Retinal pigment epithelial cell (primary cell): ENCODE results near the gene CCT4.

Experiments
- DNase-seq: peaks from one replicate; pipeline ENCODE4 v3.0.0-alpha.2; 2010; ENCODE audit warnings: low read depth
- H3K4me3 ChIP-seq: 2 replicates; pipeline ENCODE4 v1.5.1; 2011; ENCODE audit warnings: mild to moderate bottlenecking, low read length, control low read depth, moderate library complexity
- TF ChIP-seq, protein P1 (sequence below): conservative IDR thresholded peaks from 2 replicates; pipeline ENCODE4 v1.5.1; 2011; ENCODE audit warnings: low read depth, low read length, control low read depth, inconsistent platforms

The CCT4 gene

DNA sequence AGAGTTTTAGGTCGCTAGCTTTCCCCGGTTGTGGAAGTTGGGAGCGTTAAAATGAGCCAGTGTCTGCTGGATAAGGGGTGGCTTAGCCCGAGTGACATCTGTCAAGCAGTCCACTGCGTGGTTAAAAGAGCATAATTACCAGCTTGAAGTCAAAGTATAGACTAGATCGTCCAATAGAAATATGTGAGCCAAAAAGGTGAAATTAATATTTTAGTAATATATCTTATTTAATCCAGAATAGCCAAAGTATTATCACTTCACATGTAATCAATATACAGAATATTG, 17.7 kb upstream of the CCT4 start:
- TF ChIP-seq, protein P1, sequence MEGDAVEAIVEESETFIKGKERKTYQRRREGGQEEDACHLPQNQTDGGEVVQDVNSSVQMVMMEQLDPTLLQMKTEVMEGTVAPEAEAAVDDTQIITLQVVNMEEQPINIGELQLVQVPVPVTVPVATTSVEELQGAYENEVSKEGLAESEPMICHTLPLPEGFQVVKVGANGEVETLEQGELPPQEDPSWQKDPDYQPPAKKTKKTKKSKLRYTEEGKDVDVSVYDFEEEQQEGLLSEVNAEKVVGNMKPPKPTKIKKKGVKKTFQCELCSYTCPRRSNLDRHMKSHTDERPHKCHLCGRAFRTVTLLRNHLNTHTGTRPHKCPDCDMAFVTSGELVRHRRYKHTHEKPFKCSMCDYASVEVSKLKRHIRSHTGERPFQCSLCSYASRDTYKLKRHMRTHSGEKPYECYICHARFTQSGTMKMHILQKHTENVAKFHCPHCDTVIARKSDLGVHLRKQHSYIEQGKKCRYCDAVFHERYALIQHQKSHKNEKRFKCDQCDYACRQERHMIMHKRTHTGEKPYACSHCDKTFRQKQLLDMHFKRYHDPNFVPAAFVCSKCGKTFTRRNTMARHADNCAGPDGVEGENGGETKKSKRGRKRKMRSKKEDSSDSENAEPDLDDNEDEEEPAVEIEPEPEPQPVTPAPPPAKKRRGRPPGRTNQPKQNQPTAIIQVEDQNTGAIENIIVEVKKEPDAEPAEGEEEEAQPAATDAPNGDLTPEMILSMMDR: no peak
- peak overlapping the region; percentile 93 for H3K4me3 ChIP-seq
- DNase-seq: no peak

DNA sequence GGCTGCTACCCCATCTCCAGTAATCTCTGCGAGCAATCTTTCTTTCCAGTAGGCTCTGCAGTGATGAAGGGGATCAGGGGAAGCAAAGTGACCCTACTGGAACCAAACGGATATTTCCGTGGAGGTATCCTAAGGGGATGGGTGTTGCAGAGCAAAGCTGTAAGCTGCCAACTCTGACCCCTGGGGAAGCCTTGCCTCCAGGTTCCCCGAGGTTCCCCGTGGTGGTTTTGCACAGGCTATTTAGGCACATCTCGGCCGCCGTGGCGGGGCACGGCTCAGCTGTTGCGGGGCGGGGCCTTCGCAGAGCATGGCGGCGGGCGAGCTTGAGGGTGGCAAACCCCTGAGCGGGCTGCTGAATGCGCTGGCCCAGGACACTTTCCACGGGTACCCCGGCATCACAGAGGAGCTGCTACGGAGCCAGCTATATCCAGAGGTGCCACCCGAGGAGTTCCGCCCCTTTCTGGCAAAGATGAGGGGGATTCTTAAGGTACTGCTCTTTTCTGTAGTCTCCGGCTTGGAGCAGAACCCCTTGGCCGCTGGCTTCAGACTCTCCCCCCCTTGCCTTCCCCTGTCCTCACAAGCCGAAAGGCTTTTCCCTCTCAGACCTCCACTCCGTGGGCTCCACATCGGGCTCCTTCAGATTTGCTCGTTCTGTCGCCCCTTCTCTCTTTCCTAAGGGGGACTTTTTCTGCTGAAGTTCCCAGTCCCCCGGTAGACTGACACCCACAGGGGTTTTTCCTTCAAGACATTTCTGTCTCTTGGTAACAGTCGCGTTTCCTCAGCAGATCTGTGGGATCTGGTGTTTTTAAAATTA, 17.1 kb upstream of the CCT4 start, which contains the start of gene COMMD1:
TSS of gene COMMD1 (plus strand) at position 303 of the 814 bp plus-strand sequence. CDS start at position 308, 5 bp downstream.
- TF ChIP-seq, protein P1: no peak
- no peak for DNase-seq
- H3K4me3 ChIP-seq: peak within 1 kb of the TSS; percentile 93

DNA sequence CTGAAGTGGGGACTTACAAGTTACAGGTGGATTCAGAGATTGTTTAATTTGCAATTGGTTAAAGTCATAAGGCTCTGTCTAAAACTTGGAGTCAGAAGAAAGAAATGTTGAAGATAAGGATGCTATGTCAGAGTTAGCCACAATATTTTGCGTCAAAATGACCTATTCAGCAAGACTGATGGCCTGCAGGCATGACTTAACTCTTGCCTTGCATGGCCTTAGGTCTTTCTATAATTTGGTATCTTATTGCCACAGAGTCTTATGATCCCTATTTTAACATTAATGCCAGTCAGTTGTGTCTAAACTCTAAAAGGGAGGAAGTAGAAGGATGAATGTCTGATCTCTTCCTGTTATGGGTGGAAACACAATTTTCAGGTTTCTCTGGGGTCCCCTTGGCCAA, 11.8 kb upstream of the CCT4 start:
- TF ChIP-seq, protein P1: no peak
- no peak for DNase-seq
- no peak overlapping the region for H3K4me3 ChIP-seq

- TF ChIP-seq, protein P1: peak; percentile 77
- no peak overlapping the region for H3K4me3 ChIP-seq
- DNase-seq: no peak
Observed at GRCh38 chr2:61898810-61899209, 10.4 kb upstream of the CCT4 start.

- TF ChIP-seq, protein P1: no peak
- peak overlapping the region; percentile 88 for H3K4me3 ChIP-seq
- no peak for DNase-seq
Observed at GRCh38 chr2:61887717-61888266, 664 bp downstream of the CCT4 start.

- no peak for DNase-seq
- TF ChIP-seq, protein P1: no peak
Observed at GRCh38 chr2:61885896-61886603, 2.4 kb downstream of the CCT4 start.

More at GRCh38 chr2:61885896-61886603, 2.4 kb downstream of the CCT4 start:
- peak overlapping the region; percentile 88 for H3K4me3 ChIP-seq
